ENCODE results near the gene COA8. TPM values are rescaled to one million over a fixed set of nuclear protein-coding genes. Genes with fewer than 3 reads are reported as not detected.

Gene COA8
- total and polyA plus RNA-seq, 9 of the 15 experiments (the other 6 are each of a cell fraction or from before 2014, with no cell fraction given) = 5.0 to 35.3 (median 25.7) TPM

GRCh38 chr14:103520657-103521437, 41.9 kb upstream of the COA8 start (continued):
- peak in 1 of 2 experiments; percentile 58; a peak in 2 of 4 replicates for TF ChIP-seq RAD21 (CRISPR knock-in tag; conservative IDR thresholded peaks at IDR 0.05 in 1 of 2, IDR thresholded peaks at IDR 0.05 in 1 of 2)
- no peak for TF ChIP-seq TAF15 (IDR thresholded peaks at IDR 0.05; ENCODE audit: low read depth, low read length)
- peak in 2 of 3 experiments; percentile 45 to 59 for TF ChIP-seq YY1 (IDR thresholded peaks at IDR 0.05; ENCODE audit: borderline replicate concordance in 1 of 3, control insufficient read depth in 1 of 3, extremely low read depth in 1 of 3, insufficient read depth in 3 of 3, insufficient read length in 1 of 3, insufficient replicate concordance in 2 of 3, low read depth in 1 of 3, low read length in 2 of 3)
- TF ChIP-seq ETV1 (tag; conservative IDR thresholded peaks at IDR 0.05; ENCODE audit: low read depth) = peak; percentile 63; the same call in 1 of the 2 replicates
- TF ChIP-seq CHD2 (IDR thresholded peaks at IDR 0.05; ENCODE audit: low read depth, low read length) = peak; percentile 43; the same call in 1 of the 2 replicates
- peak; percentile 77; the same call in 1 of the 2 replicates for TF ChIP-seq SP1 (CRISPR knock-in tag; IDR thresholded peaks at IDR 0.05)
- peak; percentile 62 for TF ChIP-seq RBBP5 (IDR thresholded peaks at IDR 0.05; ENCODE audit: borderline replicate concordance, insufficient read depth, low read length, poor library complexity, severe bottlenecking)
- no peak for TF ChIP-seq ID3 (CRISPR knock-in tag; IDR thresholded peaks at IDR 0.05)
- no peak for TF ChIP-seq ID3 (tag; IDR thresholded peaks at IDR 0.05)
- TF ChIP-seq MTA3 (IDR thresholded peaks at IDR 0.05; ENCODE audit: borderline replicate concordance) = no peak; the same call in 1 of the 2 replicates
- TF ChIP-seq SPI1 (IDR thresholded peaks at IDR 0.05; ENCODE audit: borderline replicate concordance, low read depth, low read length) = peak; percentile 88
- TF ChIP-seq ZMIZ1 (IDR thresholded peaks at IDR 0.05; ENCODE audit: low read depth in 2 of 2, low read length in 2 of 2) = no peak
- no peak for TF ChIP-seq SMARCA4 (IDR thresholded peaks at IDR 0.05)
- peak; percentile 61; the same call in 1 of the 2 replicates for TF ChIP-seq ZBED1 (IDR thresholded peaks at IDR 0.05)
- TF ChIP-seq SMAD1 (IDR thresholded peaks at IDR 0.05; ENCODE audit: low read depth, low read length, partially characterized antibody) = no peak
- no peak for TF ChIP-seq ILF3 (IDR thresholded peaks at IDR 0.05; ENCODE audit: borderline replicate concordance)
- TF ChIP-seq RCOR1 (IDR thresholded peaks at IDR 0.05; ENCODE audit: borderline replicate concordance in 1 of 2, low read depth in 2 of 2, low read length in 2 of 2) = 0 out of 4 replicates have a peak, but pooled peaks of 1 of the 2 experiments have one; percentile 44
- no peak for TF ChIP-seq ZNF77 (CRISPR knock-in tag; IDR thresholded peaks at IDR 0.05)
- no peak for TF ChIP-seq IRF1 (CRISPR knock-in tag; IDR thresholded peaks at IDR 0.05; ENCODE audit: borderline replicate concordance)
- no peak for TF ChIP-seq MCM5 (IDR thresholded peaks at IDR 0.05; ENCODE audit: low read depth)
- peak; percentile 10 for TF ChIP-seq KDM5B (IDR thresholded peaks at IDR 0.05; ENCODE audit: insufficient replicate concordance, low read depth, low read length)
